ENCODE data around the gene MAP1LC3B. TPM values are rescaled to one million over a fixed set of nuclear protein-coding genes. Genes with fewer than 3 reads are reported as not detected.

MAP1LC3B gene
- total RNA-seq, 2 donors from 2014 or later = 41.0 to 84.2 TPM

GRCh38 chr16:87426423-87427215, 34.5 kb downstream of the MAP1LC3B start:
- no peak overlapping the region for H3K4me3 Mint-ChIP-seq
- no peaks in the 10 kb centered on the region for H3K27me3 Mint-ChIP-seq
- no peak overlapping the region for H3K27ac Mint-ChIP-seq
- peaks cover 7 to 11% of the 10 kb centered on the region in 2 donors for H3K4me1 Mint-ChIP-seq (ENCODE audit: low read depth in 2 of 2)
- peaks cover 6% of the 10 kb centered on the region for H3K36me3 Mint-ChIP-seq
- no peak for DNase-seq (ENCODE audit: low spot score)
- no peak for ATAC-seq
- no peaks in the 10 kb centered on the region for H3K9me3 Mint-ChIP-seq

GRCh38 chr16:87431926-87432325, 39.8 kb downstream of the MAP1LC3B start:
- Mint-ChIP-seq H3K9me3 (no peaks in the 10 kb centered on the region), H3K36me3 (no peaks in the 10 kb centered on the region), H3K4me3 (no peak overlapping the region), H3K27ac (no peak overlapping the region), H3K4me1 (ENCODE audit: low read depth in 2 of 2) (peaks cover 13 to 24% of the 10 kb centered on the region in 2 donors), H3K27me3 (no peaks in the 10 kb centered on the region)
- no peak for ATAC-seq
- no peak for DNase-seq (ENCODE audit: low spot score)

- H3K27me3 Mint-ChIP-seq = no peaks in the 10 kb centered on the region
- H3K27ac Mint-ChIP-seq = no peak overlapping the region
- ATAC-seq = no peak
- H3K9me3 Mint-ChIP-seq = no peaks in the 10 kb centered on the region
- H3K36me3 Mint-ChIP-seq = no peaks in the 10 kb centered on the region
- peaks cover 13 to 25% of the 10 kb centered on the region in 2 donors for H3K4me1 Mint-ChIP-seq (ENCODE audit: low read depth in 2 of 2)
- DNase-seq (ENCODE audit: low spot score) = no peak
- H3K4me3 Mint-ChIP-seq = no peak overlapping the region
Observed at GRCh38 chr16:87432330-87432915, 40.3 kb downstream of the MAP1LC3B start.

- Mint-ChIP-seq H3K4me3 (no peak overlapping the region), H3K36me3 (no peaks in the 10 kb centered on the region), H3K27ac (no peak overlapping the region), H3K4me1 (ENCODE audit: low read depth in 2 of 2) (peaks cover 13 to 27% of the 10 kb centered on the region in 2 donors), H3K9me3 (no peaks in the 10 kb centered on the region), H3K27me3 (no peaks in the 10 kb centered on the region)
- ATAC-seq (no peak), DNase-seq (ENCODE audit: low spot score) (no peak)
Observed at GRCh38 chr16:87434146-87434667, 42.1 kb downstream of the MAP1LC3B start.

- Mint-ChIP-seq H3K27me3 (no peaks in the 10 kb centered on the region), H3K9me3 (no peaks in the 10 kb centered on the region), H3K36me3 (no peaks in the 10 kb centered on the region), H3K4me1 (ENCODE audit: low read depth in 2 of 2) (peaks cover 13 to 27% of the 10 kb centered on the region in 2 donors), H3K4me3 (peak overlapping the region; percentile 77), H3K27ac (no peak overlapping the region)
- DNase-seq (ENCODE audit: low spot score) = no peak
- no peak for ATAC-seq
Observed at GRCh38 chr16:87435372-87436224, 43.5 kb downstream of the MAP1LC3B start.

GRCh38 chr16:87436225-87437172, 44.4 kb downstream of the MAP1LC3B start:
- H3K27ac Mint-ChIP-seq = peak overlapping the region; percentile 6 to 37
- no peaks in the 10 kb centered on the region for H3K9me3 Mint-ChIP-seq
- peaks cover 13 to 27% of the 10 kb centered on the region in 2 donors for H3K4me1 Mint-ChIP-seq (ENCODE audit: low read depth in 2 of 2)
- H3K4me3 Mint-ChIP-seq = peak overlapping the region; percentile 77
- ATAC-seq (peak; percentile 88 to 90), DNase-seq (ENCODE audit: low spot score) (no peak)
- no peaks in the 10 kb centered on the region for H3K27me3 Mint-ChIP-seq
- peaks cover 3% of the 10 kb centered on the region for H3K36me3 Mint-ChIP-seq

GRCh38 chr16:87437327-87437726, 45.2 kb downstream of the MAP1LC3B start:
- peaks cover 13 to 27% of the 10 kb centered on the region in 2 donors for H3K4me1 Mint-ChIP-seq (ENCODE audit: low read depth in 2 of 2)
- peaks cover 5% of the 10 kb centered on the region for H3K36me3 Mint-ChIP-seq
- no peaks in the 10 kb centered on the region for H3K9me3 Mint-ChIP-seq
- H3K27ac Mint-ChIP-seq = no peak overlapping the region
- ATAC-seq (no peak), DNase-seq (ENCODE audit: low spot score) (no peak)
- H3K4me3 Mint-ChIP-seq = no peak overlapping the region
- H3K27me3 Mint-ChIP-seq = no peaks in the 10 kb centered on the region

- Mint-ChIP-seq H3K4me1 (ENCODE audit: low read depth in 2 of 2) (peaks cover 13 to 26% of the 10 kb centered on the region in 2 donors), H3K36me3 (peaks cover 10% of the 10 kb centered on the region), H3K9me3 (no peaks in the 10 kb centered on the region), H3K4me3 (no peak overlapping the region), H3K27me3 (no peaks in the 10 kb centered on the region), H3K27ac (peak overlapping the region in 1 of 2 donors; percentile 5)
- DNase-seq (ENCODE audit: low spot score) = no peak
- ATAC-seq = no peak
Observed at GRCh38 chr16:87437911-87438610, 45.9 kb downstream of the MAP1LC3B start.

GRCh38 chr16:87438611-87438985, 46.5 kb downstream of the MAP1LC3B start:
- no peaks in the 10 kb centered on the region for H3K9me3 Mint-ChIP-seq
- H3K27ac Mint-ChIP-seq = peak overlapping the region in 1 of 2 donors; percentile 5
- no peaks in the 10 kb centered on the region for H3K27me3 Mint-ChIP-seq
- no peak for DNase-seq (ENCODE audit: low spot score)
- H3K4me1 Mint-ChIP-seq (ENCODE audit: low read depth in 2 of 2) = peaks cover 13 to 24% of the 10 kb centered on the region in 2 donors
- H3K4me3 Mint-ChIP-seq = no peak overlapping the region
- ATAC-seq = no peak
- peaks cover 10% of the 10 kb centered on the region for H3K36me3 Mint-ChIP-seq

- no peaks in the 10 kb centered on the region for H3K9me3 Mint-ChIP-seq
- H3K27ac Mint-ChIP-seq = no peak overlapping the region
- no peaks in the 10 kb centered on the region for H3K27me3 Mint-ChIP-seq
- peaks cover 16% of the 10 kb centered on the region for H3K36me3 Mint-ChIP-seq
- ATAC-seq (no peak), DNase-seq (ENCODE audit: low spot score) (no peak)
- peaks cover 13 to 20% of the 10 kb centered on the region in 2 donors for H3K4me1 Mint-ChIP-seq (ENCODE audit: low read depth in 2 of 2)
- H3K4me3 Mint-ChIP-seq = no peak overlapping the region
Observed at GRCh38 chr16:87439926-87440325, 47.8 kb downstream of the MAP1LC3B start.

GRCh38 chr16:87441886-87442580, 49.9 kb downstream of the MAP1LC3B start:
- peaks cover 0 to 5% of the 10 kb centered on the region in 2 donors for H3K4me1 Mint-ChIP-seq (ENCODE audit: low read depth in 2 of 2)
- no peak overlapping the region for H3K27ac Mint-ChIP-seq
- no peak overlapping the region for H3K4me3 Mint-ChIP-seq
- no peak for ATAC-seq
- H3K27me3 Mint-ChIP-seq = no peaks in the 10 kb centered on the region
- H3K36me3 Mint-ChIP-seq = peaks cover 16% of the 10 kb centered on the region
- no peak for DNase-seq (ENCODE audit: low spot score)
- no peaks in the 10 kb centered on the region for H3K9me3 Mint-ChIP-seq

- Mint-ChIP-seq H3K36me3 (peaks cover 16% of the 10 kb centered on the region), H3K27ac (no peak overlapping the region), H3K27me3 (no peaks in the 10 kb centered on the region), H3K4me1 (ENCODE audit: low read depth in 2 of 2) (peaks cover 0 to 6% of the 10 kb centered on the region in 2 donors), H3K4me3 (no peak overlapping the region), H3K9me3 (no peaks in the 10 kb centered on the region)
- ATAC-seq (no peak), DNase-seq (ENCODE audit: low spot score) (no peak)
Observed at GRCh38 chr16:87442581-87442966, 50.4 kb downstream of the MAP1LC3B start.

Data from natural killer cell treated with Interleukin-12 subunit alpha and Interleukin-12 subunit beta and Interleukin-15 and Interleukin-18, amount 100 ng/mL, for 72 hours (primary cell).